Stimulated activated CD4-positive, alpha-beta T cell treated with anti-CD3 and anti-CD28 coated beads, Interleukin-1b, Interleukin-23, amount 100 ng/mL, for 1 hour (primary cell): Measurements from ENCODE around the gene FLOT1.

ENCODE experiments used
- DNase-seq, 2 donors: peaks; one replicate each; pipeline ENCODE4 v3.0.0-alpha.2; 2020; ENCODE audit warnings: low read depth in 2 of 2

The FLOT1 gene, protein sequence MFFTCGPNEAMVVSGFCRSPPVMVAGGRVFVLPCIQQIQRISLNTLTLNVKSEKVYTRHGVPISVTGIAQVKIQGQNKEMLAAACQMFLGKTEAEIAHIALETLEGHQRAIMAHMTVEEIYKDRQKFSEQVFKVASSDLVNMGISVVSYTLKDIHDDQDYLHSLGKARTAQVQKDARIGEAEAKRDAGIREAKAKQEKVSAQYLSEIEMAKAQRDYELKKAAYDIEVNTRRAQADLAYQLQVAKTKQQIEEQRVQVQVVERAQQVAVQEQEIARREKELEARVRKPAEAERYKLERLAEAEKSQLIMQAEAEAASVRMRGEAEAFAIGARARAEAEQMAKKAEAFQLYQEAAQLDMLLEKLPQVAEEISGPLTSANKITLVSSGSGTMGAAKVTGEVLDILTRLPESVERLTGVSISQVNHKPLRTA

GRCh38 chr6:30742316-30743098, at the start of gene FLOT1:
Gene FLOT1 (minus strand): TSS chr6:30742687. CDS start chr6:30742189, 498 bp downstream.
- peak; percentile 64 to 87 for DNase-seq

GRCh38 chr6:30790724-30791383, 48.4 kb upstream of the FLOT1 start:
- no peak for DNase-seq

GRCh38 chr6:30789606-30790005, 47.1 kb upstream of the FLOT1 start:
- no peak for DNase-seq

DNA sequence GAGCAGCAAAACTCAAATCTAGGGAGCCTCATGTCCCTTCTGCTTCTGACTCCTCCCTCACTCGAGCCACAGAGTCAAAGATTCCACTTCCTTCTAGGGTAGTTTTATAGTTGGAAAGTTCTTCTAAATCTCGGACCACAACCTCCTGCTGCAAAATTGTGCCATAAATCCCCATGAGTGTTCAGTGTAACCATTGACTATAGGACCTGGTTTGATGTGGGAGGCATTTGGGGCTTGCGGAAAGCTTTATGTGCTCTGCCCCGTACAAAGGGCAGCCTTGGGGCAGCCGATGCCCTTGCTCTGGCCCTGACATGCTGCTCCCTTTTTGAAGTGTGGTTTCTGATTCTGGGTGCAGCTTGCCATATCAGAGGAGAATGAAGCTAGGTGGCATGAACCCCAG, 45.5 kb upstream of the FLOT1 start:
- no peak for DNase-seq

GRCh38 chr6:30782425-30783014, 40.0 kb upstream of the FLOT1 start:
- DNase-seq: no peak

DNA sequence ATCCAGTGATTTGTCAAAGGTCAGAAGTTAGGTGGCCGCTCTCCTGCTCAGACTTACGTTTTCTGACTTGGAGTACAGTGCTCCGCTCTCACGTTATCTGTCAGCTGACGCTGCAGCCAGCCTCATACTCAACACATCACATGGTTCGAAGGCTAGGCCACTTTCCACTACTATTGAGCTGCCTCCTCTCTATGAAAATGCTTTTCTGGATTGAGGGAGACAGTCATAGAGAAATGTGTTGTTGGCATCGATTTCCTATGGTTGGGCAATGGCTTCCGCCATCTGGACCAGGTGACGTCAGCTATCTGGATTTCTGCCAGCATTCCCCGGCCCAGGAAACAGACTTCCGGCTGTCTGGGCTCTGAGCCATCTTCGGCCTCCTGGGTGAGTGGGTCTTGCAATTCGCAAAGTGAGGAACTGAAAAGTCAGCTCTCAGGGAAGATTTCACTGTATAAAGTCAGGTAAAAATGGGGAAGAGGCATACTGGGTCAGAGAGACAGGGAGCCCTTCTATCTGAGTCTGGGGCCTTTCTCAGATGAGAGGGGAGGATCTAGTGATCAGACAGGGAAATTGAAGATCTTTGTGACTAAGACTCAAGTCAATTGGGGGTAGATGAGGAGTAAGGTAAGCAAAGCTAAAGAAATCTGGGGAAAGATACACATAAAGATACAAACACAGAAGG, 39.4 kb upstream of the FLOT1 start:
- DNase-seq: no peak

DNA sequence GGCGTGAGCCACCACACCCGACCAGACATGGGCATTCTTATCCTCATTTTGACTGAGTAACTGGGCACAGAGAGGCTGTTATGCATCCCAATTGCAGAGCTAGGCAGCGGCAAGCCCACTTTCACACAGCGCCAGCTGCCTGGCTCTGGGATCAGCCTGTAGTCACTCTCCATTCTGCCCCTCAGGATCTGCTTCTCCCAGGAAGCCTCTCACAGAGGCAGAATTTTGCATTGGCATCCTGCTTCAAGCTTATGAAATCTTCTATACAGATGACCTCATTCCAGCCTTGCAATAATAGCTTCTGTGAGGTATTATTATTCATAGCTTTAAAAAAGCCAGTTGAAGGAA, 38.9 kb upstream of the FLOT1 start:
- DNase-seq: no peak

DNA sequence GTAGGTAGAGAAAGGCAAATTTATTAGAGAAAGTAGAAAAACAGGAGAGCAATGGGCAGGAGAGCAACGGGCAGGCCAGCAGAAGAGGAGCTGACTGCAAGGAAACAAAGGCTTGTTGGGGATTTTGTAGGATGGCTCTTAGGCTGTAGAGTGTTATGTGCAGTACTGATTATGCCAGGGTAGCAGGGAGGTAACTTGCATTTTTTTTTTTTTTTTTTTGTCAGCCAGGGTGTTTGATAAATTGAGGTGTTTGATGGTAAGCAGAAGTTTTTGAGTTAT, 38.1 kb upstream of the FLOT1 start:
- DNase-seq: no peak

GRCh38 chr6:30779850-30780641, 37.6 kb upstream of the FLOT1 start:
- no peak for DNase-seq

- no peak for DNase-seq
These were observed 35.6 kb upstream of the FLOT1 start for GRCh38 chr6:30778001-30778635.

DNA sequence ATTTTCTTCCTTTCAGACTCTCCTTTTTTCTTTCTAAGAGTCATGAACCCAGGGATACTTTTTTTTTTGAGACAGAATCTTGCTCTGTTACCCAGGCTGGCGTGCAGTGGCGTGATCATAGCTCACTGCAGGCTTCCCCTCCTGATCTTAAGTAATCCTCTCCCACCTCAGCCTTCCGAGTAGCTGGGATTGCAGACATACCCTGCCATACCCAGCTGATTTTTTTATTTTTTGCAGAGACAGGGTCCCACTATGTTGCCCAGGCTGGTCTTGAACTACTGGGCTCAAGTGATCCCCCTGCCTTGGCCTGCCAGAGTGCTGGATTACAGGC, 34.6 kb upstream of the FLOT1 start:
- DNase-seq: no peak

GRCh38 chr6:30776390-30777154, 34.1 kb upstream of the FLOT1 start:
- no peak for DNase-seq

DNA sequence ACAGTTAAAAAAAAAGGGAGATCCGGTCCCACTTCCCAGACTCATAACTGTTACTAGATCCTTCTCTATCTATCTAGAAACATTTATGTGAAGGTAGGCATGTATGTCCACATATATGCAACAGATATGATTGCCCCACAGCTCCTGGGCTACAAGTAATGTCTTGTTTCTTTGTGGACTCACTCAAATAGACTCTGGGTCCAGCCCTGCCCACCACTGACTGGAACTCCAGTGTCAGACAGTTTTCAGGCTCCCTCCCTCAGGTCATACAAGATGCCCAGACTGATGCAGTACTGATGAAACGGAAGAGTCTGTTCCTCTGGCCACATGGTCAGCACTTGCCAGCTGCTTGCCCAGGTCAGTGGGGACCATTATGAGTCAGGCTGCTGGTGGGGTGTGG, 32.6 kb upstream of the FLOT1 start:
- no peak for DNase-seq

- DNase-seq: no peak
These were observed 32.2 kb upstream of the FLOT1 start for GRCh38 chr6:30774701-30775100.

DNA sequence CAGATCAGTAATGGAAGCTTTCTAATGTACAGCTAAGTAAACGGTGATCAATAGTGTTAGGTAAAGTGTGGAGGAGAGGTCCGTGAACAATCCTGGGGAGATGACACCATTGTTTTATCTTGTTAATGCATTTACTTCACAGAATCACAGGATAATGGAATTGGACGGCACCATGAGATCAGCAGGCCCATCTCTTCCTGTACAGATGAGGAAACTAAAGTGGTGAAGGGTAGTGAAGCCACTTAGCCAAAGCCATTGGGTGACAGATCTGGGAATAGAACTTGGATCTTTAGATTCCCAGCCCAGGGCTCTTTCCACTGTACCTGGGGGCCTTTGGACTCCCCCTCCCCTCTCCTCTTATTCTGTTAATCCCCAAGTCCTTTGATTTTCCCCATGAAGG, 28.1 kb upstream of the FLOT1 start:
- DNase-seq: no peak

GRCh38 chr6:30769853-30770524, 27.5 kb upstream of the FLOT1 start:
- no peak for DNase-seq

- peak; percentile 36 to 72 for DNase-seq
These were observed 26.8 kb upstream of the FLOT1 start for GRCh38 chr6:30769088-30769852.

- DNase-seq: no peak
These were observed 26.2 kb upstream of the FLOT1 start for GRCh38 chr6:30768634-30769087.

DNA sequence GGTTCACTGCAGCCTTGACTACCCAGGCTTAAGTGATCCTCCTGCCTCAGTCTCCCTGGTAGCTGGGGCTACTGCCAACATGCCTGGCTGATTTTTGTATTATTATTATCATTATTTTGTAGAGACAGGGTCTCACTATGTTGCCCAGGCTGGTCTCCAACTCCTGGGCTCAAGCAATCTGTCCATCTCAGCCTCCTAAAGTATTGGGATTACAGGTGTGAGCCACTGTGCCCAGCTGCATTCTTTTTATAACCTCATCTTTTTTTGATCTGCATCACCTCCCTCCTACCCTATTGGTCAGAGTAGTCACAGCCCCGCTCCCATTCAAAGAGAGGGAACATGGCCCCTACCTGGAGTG, 25.4 kb upstream of the FLOT1 start:
- no peak for DNase-seq
